Left hindlimb (tissue), 1 donor: ENCODE data around the gene ALDOA.
"Not testable (repeated sequence)": the region's sequence is repeated elsewhere in the genome, so short reads cannot be mapped to it uniquely, and the experiment has no call there.

Experiments used
- DNase-seq: peaks from one replicate; pipeline ENCODE4 v3.0.0-alpha.2; 2018

The ALDOA gene

DNA sequence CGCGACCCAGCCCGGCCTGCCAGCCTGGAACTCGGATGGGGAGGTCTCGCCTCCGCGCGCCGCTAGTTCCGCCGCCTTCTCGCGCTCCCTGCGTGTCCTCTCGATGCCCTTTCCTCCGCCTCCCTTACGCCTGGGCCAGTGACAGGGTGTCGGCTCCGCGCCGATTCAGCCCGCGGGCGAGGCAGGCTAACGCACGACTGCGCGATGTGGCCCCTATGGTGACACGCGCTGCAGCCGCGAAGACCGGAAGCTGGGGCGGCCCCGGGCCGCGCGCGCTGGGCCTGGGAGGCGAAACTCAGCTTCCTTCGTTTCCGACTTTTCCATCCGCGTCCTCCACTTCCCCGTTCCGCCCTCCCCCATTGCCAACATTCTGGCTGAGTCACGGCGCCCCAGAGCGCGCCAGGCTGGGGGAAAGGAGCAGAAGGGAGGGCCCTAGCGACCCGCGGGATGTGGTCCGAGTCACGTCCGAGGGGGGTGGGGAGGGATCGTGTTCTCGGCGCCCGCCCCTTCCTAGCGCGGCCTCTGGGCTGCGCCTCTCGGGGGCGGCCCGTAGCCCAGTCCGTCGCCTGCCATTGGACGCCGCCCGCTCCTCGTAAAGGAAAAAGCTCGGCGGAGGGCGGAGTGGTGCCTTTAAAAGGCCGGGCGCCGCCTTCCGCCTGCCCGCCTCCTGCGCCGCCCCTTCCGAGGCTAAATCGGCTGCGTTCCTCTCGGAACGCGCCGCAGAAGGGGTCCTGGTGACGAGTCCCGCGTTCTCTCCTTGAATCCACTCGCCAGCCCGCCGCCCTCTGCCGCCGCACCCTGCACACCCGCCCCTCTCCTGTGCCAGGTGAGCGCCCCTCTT, at the start of gene ALDOA:
Gene ALDOA, plus strand, starts transcription at position 659 of the 841 bp plus-strand sequence. CDS start 1,138 bp downstream, outside the sequence.
- peak; percentile 99 for DNase-seq

- DNase-seq: no peak
These were observed 48.8 kb upstream of the ALDOA start for GRCh38 chr16:30016555-30017276.

GRCh38 chr16:30017277-30017656, 48.3 kb upstream of the ALDOA start:
- no peak for DNase-seq

DNA sequence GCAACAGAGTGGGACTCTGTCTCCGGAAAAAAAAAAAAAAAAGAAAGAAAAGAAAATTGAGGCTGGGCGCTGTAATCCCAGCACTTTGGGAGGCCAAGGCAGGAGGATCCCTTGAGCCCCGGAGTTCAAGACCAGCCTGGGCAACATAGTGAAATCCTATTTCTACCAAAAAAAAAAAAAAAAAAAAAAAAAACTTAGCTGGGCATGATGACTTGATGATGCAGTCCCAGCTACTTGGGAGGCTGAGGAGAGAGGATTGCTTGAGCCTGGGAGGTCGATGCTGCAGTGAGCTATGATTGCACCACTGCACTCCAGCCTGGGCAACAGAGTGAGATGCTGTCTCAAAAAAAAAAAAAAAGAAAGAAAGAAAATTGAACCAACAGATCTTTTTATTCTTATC, 47.6 kb upstream of the ALDOA start:
- DNase-seq: not testable (repeated sequence)

DNA sequence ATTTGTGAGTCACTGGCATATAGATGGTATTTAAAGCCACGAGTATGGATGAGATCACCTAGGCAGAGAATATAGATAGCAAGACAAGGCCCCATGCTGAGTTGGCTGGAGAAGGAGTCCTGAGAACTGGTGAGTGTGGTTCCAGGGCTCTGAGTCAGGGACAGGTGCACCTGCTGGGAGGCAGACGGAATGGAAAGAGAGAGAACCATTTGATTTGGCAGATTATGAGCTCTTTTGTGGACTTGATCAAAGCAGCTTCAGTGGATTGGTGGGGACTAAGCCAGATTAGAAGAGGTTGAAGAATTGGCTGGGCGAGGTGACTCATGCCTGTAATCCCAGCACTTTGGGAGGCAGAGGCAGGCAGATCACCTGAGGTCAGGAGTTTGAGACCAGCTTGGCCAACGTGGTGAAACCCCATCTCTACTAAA, 46.8 kb upstream of the ALDOA start:
- no peak for DNase-seq

DNA sequence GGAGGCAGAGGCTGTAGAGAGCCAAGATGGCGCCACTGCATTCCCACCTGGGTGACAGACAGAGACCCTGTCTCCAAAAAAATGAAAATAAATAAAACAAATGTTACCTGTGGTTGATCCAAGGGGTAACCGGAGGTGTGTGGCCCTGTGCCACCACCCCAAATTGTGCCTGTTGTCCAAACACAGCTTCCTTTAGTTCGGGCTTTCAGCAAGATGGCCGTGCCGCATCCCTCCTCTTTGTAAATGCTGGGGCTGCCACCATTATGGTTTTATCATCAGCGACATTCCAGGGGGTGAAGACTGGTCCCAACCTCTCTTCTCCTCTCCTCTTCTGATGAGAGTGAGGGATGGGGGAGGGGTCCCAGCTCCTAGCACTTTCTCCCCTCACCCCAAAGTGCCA, 42.7 kb upstream of the ALDOA start, which contains the start of gene C16orf92:
Gene C16orf92, plus strand, starts transcription at position 312 of the 400 bp plus-strand sequence. CDS start 143 bp downstream, outside the sequence.
- no peak for DNase-seq

DNA sequence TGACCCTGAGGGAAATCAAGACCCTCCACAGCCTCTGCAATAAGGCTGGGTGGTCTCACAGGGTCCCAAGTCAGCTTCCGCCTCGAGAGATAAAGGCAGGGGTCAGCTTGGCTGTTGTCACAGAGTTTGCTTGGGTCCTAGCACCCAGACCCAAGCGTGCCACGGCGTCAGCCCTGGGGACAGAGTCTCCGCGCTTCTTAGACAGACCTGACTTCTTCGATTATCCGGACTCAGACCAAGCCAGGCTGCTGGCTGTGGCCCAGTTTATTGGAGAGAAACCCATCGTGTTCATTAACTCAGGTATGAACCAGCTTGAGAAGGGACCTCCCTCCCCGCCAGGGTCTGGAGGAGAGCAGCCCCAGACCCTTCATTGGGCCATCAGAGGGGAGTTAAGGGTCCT, 42.0 kb upstream of the ALDOA start:
- peak; percentile 12 for DNase-seq

DNA sequence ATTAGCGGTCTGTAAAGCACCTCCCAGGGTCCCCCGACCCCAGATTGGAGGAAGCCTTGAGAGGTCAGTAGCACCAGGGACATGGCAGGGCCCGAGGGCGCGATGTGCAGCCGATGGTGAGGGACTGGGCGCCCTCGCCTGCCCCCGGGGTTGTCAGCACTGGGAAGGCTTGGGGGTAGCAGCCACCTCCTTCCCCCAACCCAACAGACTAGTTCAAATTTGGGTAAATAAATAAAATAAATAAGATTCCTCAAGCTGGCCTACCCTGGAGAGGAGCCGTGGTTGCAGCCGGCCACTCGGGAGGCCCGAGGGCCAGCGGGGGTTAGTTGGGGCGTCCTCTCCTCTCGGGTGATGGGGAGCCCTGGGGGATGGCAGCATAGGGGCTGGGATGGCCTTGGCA, 41.1 kb upstream of the ALDOA start:
- peak; percentile 19 for DNase-seq

- DNase-seq: peak; percentile 9
These were observed 40.4 kb upstream of the ALDOA start for GRCh38 chr16:30025156-30025555.

DNA sequence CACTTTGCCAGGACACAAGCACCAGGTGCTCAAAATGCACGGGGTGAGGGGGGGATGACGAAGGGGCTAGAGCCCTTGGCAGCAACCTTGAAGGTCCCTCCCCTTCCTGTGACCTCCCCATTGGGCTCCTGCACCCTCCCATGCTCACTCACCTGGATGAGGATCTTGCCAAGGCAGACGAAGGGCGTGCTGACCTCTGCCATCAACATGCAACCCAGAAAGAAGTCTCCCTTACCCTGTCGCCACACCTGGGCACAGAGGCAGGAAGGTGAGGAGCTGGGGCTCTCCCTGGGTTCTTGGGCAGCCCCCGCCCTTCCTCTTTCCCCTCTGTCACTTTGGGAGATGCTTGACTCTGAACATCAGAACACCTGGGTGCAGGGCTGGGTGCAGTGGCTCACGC, 40.0 kb upstream of the ALDOA start:
- peak; percentile 6 for DNase-seq

DNA sequence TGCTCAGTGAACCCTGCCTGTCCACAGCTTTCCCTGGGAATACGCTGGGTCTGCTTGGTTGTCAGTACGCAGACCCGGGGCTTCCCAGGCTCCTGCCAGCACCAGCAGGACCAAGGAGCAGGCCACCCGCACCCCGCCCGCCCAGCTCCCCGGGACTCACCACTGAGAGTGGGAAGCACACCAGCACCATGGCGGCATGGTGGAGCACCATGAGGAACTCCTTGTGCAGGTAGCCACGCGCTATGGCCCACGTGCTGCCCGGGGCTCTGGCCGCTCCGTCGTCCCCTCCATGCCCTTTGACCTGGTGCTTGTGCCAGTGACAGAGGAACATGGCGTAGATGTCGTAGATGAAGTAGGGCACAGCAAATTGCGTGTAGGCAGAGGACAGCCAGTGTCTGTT, 39.1 kb upstream of the ALDOA start:
- no peak for DNase-seq

- DNase-seq: no peak
These were observed 37.7 kb upstream of the ALDOA start for GRCh38 chr16:30027588-30028437.

- no peak for DNase-seq
These were observed 37.0 kb upstream of the ALDOA start for GRCh38 chr16:30028438-30029076.

DNA sequence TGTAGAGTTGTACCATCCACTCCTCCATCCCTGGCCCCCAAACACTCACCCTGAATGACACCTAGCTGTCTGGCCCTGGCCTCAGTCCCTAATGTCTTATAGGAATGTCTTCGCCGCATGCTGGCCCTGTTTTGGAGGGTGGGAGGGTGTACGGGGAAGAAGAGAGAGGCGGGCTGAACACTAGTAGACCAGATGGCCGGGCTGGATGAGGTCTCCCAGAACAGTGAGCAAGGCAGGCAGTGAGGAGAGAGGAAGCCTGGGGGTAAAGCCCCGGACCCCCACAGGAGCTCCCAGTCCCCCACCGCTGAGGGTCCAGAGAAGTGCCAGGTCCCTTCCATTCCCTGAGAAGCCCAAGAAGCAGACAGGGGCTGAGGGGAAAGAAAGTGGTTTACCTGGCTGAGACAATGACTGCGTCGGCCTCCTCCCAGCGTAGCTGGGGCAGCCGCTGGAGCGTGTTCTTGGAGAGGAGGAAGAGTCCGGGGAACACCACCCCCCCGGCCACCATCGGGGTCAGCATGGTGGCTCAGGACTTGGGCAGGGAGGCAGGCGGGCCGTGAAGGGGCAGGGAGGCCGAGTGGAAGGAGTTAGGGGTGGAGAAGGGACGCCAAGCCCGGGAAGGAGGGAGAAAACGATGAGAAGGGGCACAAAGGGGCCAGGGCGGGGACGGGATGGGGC, 35.4 kb upstream of the ALDOA start:
- peak; percentile 17 for DNase-seq

GRCh38 chr16:30030841-30031413, 34.6 kb upstream of the ALDOA start, which contains the start of gene TLCD3B:
TLCD3B (minus strand) TSS chr16:30031271; CDS start chr16:30030527, 744 bp downstream.
- DNase-seq: peak; percentile 35

- DNase-seq: peak; percentile 2
These were observed 34.1 kb upstream of the ALDOA start for GRCh38 chr16:30031477-30031918.

DNA sequence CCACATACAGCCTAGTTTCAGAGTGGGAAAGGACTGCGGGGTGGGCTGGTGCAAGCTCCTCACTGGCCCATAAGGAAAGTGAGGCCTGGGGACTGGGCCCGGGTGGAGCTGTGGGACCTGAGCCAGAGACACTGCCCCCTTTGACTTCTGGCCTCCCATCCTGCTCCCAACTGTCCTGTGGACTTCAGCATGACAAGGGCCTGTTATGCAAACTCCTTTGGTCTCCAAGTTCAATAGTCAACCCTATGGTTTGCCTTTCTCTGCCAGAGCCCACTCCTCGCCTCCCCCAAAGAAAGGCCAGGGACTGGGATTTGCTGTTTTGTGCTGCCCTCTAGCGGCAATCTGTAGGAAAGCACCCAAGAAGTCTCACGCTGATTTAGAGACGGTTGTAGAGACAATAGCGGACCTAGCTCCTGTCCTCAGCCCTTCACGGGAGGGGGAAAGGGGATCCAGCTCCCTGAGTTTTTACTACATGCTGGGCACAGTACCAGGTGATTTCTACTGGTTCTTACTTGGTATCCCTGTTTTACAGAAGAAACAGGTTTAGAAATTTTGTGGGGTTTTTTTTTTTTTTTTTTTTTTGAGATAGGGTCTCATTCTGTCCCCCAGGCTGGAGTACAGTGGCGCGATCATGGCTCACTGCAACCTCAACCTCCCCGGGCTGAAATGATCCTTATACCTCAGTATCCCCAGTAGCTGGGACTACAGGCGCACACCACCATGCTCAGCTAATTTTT, 33.3 kb upstream of the ALDOA start:
- DNase-seq: peak; percentile 51

- peak; percentile 7 for DNase-seq
These were observed 32.3 kb upstream of the ALDOA start for GRCh38 chr16:30033270-30033669.

DNA sequence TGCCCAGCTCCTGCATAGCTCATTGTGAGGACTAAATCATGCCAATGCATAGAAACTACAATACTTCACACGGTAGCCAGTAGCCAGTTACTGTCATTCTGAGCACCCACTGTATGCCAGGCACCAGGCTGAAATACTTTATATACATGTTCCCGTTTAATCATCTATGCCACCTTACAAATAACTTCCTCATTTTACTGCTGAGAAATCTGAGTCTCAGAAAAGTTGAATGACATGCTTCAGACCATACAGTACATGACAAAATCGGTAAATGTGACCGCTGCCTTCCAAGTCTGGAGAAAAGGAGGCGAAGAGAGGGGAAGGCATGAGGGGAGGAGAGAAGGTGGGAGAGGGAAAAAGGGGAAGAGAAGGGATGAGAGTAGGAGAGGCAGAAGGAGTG, 25.3 kb upstream of the ALDOA start:
- peak; percentile 0 for DNase-seq

GRCh38 chr16:30040690-30041089, 24.9 kb upstream of the ALDOA start:
- DNase-seq: peak; percentile 0

DNA sequence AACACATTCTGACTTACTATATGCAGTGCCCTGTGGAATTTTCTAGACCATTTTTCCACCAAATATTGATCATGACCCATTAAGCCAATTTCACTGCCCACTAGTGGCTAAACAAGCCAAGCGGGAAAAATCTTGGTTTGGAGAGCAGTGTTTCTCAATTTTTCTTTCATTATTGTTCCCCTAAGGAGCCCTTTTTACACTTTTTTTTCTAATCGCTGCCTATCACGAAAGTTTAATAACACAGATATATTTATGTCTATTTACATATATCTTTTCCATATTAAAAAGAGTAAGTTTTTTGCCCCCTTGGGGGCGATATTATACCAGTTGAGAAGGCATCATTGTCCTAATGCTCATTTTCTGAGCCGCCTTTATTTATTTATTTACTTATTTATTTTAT, 23.7 kb upstream of the ALDOA start:
- DNase-seq: peak; percentile 3
